Heart right ventricle (tissue), 16 donors: Measurements from ENCODE around the gene GTF2E1. TPM values are rescaled to one million over a fixed set of nuclear protein-coding genes. Genes with fewer than 3 reads are reported as not detected.

Experiments used
- ATAC-seq, 8 donors: fragments of 200-7000 bp; cut with Tn5 transposase; one replicate each; pipeline ENCODE4 v1.9.1; 2020; ENCODE audit warnings: mild to moderate bottlenecking in 8 of 8, moderate library complexity in 8 of 8, moderate number of reproducible peaks in 1 of 8
- DNase-seq, 2 donors: peaks; one replicate each; pipeline ENCODE4 v3.0.0-alpha.2; 2020
- H3K27ac ChIP-seq, 10 donors: fragments of 200-600 bp; sonication (generic) in 2 of 10; one replicate each; pipeline versions ENCODE4 v1.5.0 to v1.8.0; 2020 to 2022; ENCODE audit warnings: mild to moderate bottlenecking in 3 of 10
- H3K27me3 ChIP-seq, 7 donors: fragments of 200-600 bp; one replicate each; pipeline ENCODE4 v1.8.0; 2021 to 2022; ENCODE audit warnings: mild to moderate bottlenecking in 2 of 7
- H3K36me3 ChIP-seq, 9 donors: fragments of 200-600 bp; sonication (generic) in 1 of 9; one replicate each; pipeline versions ENCODE4 v1.5.0 to v1.8.0; 2020 to 2022; ENCODE audit warnings: mild to moderate bottlenecking in 2 of 9
- H3K4me1 ChIP-seq, 9 donors: fragments of 200-600 bp; sonication (generic) in 1 of 9; one replicate each; pipeline versions ENCODE4 v1.5.0 to v1.8.0; 2020 to 2022; ENCODE audit warnings: mild to moderate bottlenecking in 4 of 9
- H3K4me3 ChIP-seq, 10 donors: fragments of 200-600 bp; sonication (generic) in 2 of 10; one replicate each; pipeline versions ENCODE4 v1.5.0 to v1.8.0; 2020 to 2022; ENCODE audit warnings: mild to moderate bottlenecking in 7 of 10, moderate library complexity in 2 of 10
- H3K9me3 ChIP-seq, 11 donors: fragments of 200-600 bp in 10 of 11; sonication (generic) in 2 of 11; one replicate each; pipeline versions ENCODE4 v1.5.0 to v1.8.0; 2013 to 2022; ENCODE audit warnings: mild to moderate bottlenecking in 2 of 11, control low read depth in 1 of 11, moderate library complexity in 1 of 11
- WGBS, 2 donors: extraction: QIAGEN DNeasy Blood & Tissue Kit; methylation state at CpG; one replicate each; pipeline ENCODE4 v1.1.7; 2013; ENCODE audit warnings: inconsistent platforms in 1 of 2; 5-methylcytosine and 5-hydroxymethylcytosine counted together
- intact Hi-C, 10 donors: fragments of 100-400 bp; cut with DNase I; formaldehyde crosslinking; loops; one replicate each; pipeline versions ENCODE4 v1.11.1 to v1.14.2; 2022
- polyA plus RNA-seq, 2 donors: library from polyadenylated mRNA; stranded (reverse); fragments of 200-250 nt; gene quantifications; one replicate each; pipeline ENCODE4 v1.2.3, GENCODE V29; 2013
- total RNA-seq, 10 donors: library from RNA; stranded (reverse); fragmentation: NEBNext Ultra II Directional in 3 of 10; extraction: Animal tissue kit (Norgen Biotek cat#: 25700) in 3 of 10; gene quantifications; one replicate each; pipeline versions ENCODE4 v1.2.1 to v1.2.4, GENCODE V29; 2021 to 2023
- TF ChIP-seq, protein P1 (sequence below), 9 donors: fragments of 200-600 bp; sonication (generic) in 2 of 9; IDR thresholded peaks; one replicate each; pipeline versions ENCODE4 v1.5.0 to v1.8.0; 2021 to 2022; ENCODE audit warnings: antibody characterized with exemption in 9 of 9, mild to moderate bottlenecking in 5 of 9, moderate library complexity in 1 of 9
- donor health status: Arrhythmogenic right ventricular cardiomyopathy.
- donor health status: ischemic (EF 13 %, LVEDD 7.1; RV severe dilation, severe dysfunction).
- donor health status: healthy with polysubstance abuse.
- donor health status: DM: no; HTN: yes; CAD: no.
- donor health status: DM: no; HTN: no; CAD: no.
- donor health status: ischemic (EF 25% LVEDD 6.9; RV normal size, moderate dysfunction).
- donor health status: ischemic (EF 25% LVEDD 5.7; RV mildly dilated, moderate dysfunction).
- donor health status: healthy.
- donor health status: DM: yes; HTN: yes; CAD: no.
- donor health status: Ischemic cardiomyopathy.
- donor health status: ischemic (EF 35%, LVEDD 5.7; RV mildly dilated, moderate dysfunction).
- donor health status: nonischemic (EF 11% LVEDD 7.7; RV severe dilation, severe dysfunction).
- donor health status: DM: yes; HTN: yes; CAD: no.
- donor health status: PGD.
- donor health status: ischemic (EF 29% LVEDD 5.4; RV normal size, mild dysfunction).
- donor health status: nonischemic (EF 23%, LVEDD 6.1; RV moderate dilation, normal function).

Gene GTF2E1
- total and polyA plus RNA-seq, 12 donors = 3.7 to 16.2 (median 11.3) TPM

DNA sequence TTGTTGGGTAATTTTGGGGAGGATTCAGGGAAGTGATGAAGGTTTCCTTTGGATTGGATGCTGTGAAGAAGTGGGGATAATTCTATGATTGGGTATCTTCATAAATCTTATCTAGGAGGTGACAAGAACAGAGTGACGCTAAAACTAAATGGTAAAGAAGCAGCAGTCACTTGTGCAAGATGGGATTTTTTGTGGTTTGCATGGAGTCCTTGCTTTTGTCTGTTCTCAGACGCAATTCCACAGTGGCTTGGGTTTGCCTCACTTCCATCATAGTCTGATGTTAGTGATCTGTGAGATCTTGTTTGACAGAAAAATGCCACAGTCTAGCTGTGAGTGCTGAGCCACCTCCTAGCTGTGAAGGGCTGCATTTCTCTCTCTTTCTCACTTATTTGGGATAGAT, 26.9 kb downstream of the GTF2E1 start:
- Histone ChIP-seq H3K27me3 (no peaks in the 10 kb centered on the region), H3K4me3 (no peak overlapping the region), H3K36me3 (peaks cover 0 to 31% (median 0%) of the 10 kb centered on the region in 9 donors), H3K27ac (no peak overlapping the region), H3K9me3 (no peaks in the 10 kb centered on the region), H3K4me1 (peaks cover 0 to 21% (median 8%) of the 10 kb centered on the region in 9 donors)
- DNase-seq = no peak
- ATAC-seq = no peak
- TF ChIP-seq, protein P1, sequence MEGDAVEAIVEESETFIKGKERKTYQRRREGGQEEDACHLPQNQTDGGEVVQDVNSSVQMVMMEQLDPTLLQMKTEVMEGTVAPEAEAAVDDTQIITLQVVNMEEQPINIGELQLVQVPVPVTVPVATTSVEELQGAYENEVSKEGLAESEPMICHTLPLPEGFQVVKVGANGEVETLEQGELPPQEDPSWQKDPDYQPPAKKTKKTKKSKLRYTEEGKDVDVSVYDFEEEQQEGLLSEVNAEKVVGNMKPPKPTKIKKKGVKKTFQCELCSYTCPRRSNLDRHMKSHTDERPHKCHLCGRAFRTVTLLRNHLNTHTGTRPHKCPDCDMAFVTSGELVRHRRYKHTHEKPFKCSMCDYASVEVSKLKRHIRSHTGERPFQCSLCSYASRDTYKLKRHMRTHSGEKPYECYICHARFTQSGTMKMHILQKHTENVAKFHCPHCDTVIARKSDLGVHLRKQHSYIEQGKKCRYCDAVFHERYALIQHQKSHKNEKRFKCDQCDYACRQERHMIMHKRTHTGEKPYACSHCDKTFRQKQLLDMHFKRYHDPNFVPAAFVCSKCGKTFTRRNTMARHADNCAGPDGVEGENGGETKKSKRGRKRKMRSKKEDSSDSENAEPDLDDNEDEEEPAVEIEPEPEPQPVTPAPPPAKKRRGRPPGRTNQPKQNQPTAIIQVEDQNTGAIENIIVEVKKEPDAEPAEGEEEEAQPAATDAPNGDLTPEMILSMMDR (IDR thresholded peaks at IDR 0.05) = no peak
- WGBS, 2 donors = 99 to 100% methylated on average over 2 of the region's 2 CpGs
- intact Hi-C loops = no loop called here

DNA sequence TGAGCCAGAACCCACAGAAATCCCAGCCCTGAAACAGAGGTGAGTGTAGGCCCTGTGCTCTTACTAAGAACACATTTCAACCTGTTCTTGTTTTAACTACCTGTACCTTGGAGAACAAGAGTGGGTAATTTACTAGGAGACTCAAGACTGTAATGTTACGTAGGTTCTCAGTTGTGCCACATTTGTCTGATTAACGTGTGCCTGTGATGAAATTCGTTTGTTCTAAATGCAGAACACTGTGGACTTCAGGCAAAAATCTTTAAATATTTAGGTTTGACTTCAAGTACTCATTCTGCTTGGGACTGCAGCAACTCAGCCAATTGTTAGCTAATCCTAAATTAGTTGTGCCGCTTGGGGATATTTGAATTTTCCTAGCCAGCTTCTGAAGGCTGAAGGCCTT, 28.3 kb downstream of the GTF2E1 start:
- DNase-seq (no peak), ATAC-seq (no peak)
- Histone ChIP-seq H3K27me3 (no peaks in the 10 kb centered on the region), H3K4me1 (peaks cover 0 to 21% (median 5%) of the 10 kb centered on the region in 9 donors), H3K4me3 (no peak overlapping the region), H3K36me3 (peaks cover 0 to 39% (median 0%) of the 10 kb centered on the region in 9 donors), H3K9me3 (no peaks in the 10 kb centered on the region), H3K27ac (no peak overlapping the region)
- 92 to 96% methylated on average over 4 of the region's 4 CpGs for WGBS, 2 donors
- TF ChIP-seq, protein P1 (IDR thresholded peaks at IDR 0.05) = no peak
- intact Hi-C loops = no loop called here

DNA sequence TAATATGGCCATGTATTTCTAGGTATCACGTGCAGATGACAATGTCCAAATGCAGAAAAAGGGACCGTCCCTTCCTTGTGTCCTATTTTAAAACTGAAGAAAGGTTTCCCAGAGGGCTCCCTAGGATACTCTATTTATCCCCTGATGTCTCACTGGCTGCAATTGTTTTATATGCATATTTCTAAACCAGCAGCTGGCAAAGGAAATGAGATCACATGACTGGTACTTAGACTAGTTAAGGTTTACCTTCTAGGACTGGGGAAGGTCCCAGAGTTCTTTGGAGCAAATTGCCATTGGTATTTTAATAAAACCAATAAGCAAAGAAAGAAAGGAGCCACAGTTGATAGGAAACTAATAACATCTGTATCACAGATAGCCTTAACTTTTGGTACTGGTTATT, 29.5 kb downstream of the GTF2E1 start:
- H3K4me1 ChIP-seq = peaks cover 0 to 11% (median 3%) of the 10 kb centered on the region in 9 donors
- ATAC-seq (no peak), DNase-seq (no peak)
- intact Hi-C loops = no loop called here
- no peaks in the 10 kb centered on the region for H3K9me3 ChIP-seq
- TF ChIP-seq, protein P1 (IDR thresholded peaks at IDR 0.05) = no peak
- 47 to 52% methylated on average over 2 of the region's 2 CpGs for WGBS, 2 donors
- H3K4me3 ChIP-seq = no peak overlapping the region
- H3K27ac ChIP-seq = no peak overlapping the region
- peaks cover 0 to 51% (median 6%) of the 10 kb centered on the region in 9 donors for H3K36me3 ChIP-seq
- no peaks in the 10 kb centered on the region for H3K27me3 ChIP-seq

DNA sequence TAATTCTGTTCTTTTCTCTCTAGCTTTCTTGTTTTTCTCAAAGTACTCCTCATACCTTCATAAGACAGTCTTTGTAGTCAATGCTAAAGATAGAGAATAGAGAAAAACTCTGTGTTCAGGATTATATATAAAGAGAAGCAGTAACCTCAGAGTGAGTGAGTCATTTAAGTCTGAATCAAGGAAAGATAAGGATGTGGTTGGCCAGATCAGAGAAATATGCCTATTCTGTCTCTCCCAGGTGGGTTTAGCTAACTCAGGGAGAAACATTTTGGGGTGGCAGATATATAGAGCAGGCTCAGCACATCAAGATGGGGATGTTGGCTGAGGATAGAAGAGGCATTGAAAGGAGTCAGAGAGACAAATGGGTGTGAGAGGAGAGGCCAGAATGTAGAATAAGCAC, 31.4 kb downstream of the GTF2E1 start:
- DNase-seq (no peak), ATAC-seq (no peak)
- no peak overlapping the region for H3K4me3 ChIP-seq
- no peaks in the 10 kb centered on the region for H3K27me3 ChIP-seq
- no peaks in the 10 kb centered on the region for H3K9me3 ChIP-seq
- no peaks in the 10 kb centered on the region for H3K4me1 ChIP-seq
- TF ChIP-seq, protein P1 (IDR thresholded peaks at IDR 0.05) = no peak
- intact Hi-C loops = no loop called here
- H3K27ac ChIP-seq = no peak overlapping the region
- H3K36me3 ChIP-seq = peaks cover 0 to 67% (median 6%) of the 10 kb centered on the region in 9 donors
